ENCODE measurements around the gene VWA7.
"Not testable (repeated sequence)": the region's sequence is repeated elsewhere in the genome, so short reads cannot be mapped to it uniquely, and the experiment has no call there.

Gene VWA7

GRCh38 chr6:31819871-31820299, 42.8 kb upstream of the VWA7 start:
- no peak for TF ChIP-seq CTCF (IDR thresholded peaks at IDR 0.05; ENCODE audit: low read depth, low read length)
- H3K4me3 ChIP-seq (replicated peaks in 1 of 2; ENCODE audit: low read depth in 2 of 2, low read length in 2 of 2), result no peak overlapping the region
- no peak for DNase-seq (ENCODE audit: low read depth in 2 of 2)

GRCh38 chr6:31817929-31818511, 40.9 kb upstream of the VWA7 start:
- H3K4me3 ChIP-seq (replicated peaks in 1 of 2; ENCODE audit: low read depth in 2 of 2, low read length in 2 of 2), result peak overlapping the region; percentile 0 to 47
- not testable (repeated sequence) for DNase-seq (ENCODE audit: low read depth in 2 of 2)

- peak overlapping the region; percentile 47 for H3K4me3 ChIP-seq (replicated peaks in 1 of 2; ENCODE audit: low read depth in 2 of 2, low read length in 2 of 2)
- peak; percentile 41 to 43 for DNase-seq (ENCODE audit: low read depth in 2 of 2)
Measured at GRCh38 chr6:31817133-31817928, 40.2 kb upstream of the VWA7 start.

GRCh38 chr6:31815025-31815838, 38.1 kb upstream of the VWA7 start, which contains the start of the genes HSPA1A and HSPA1L:
Gene HSPA1A (plus strand): TSS chr6:31815543. CDS start chr6:31815757, 214 bp downstream.
Gene HSPA1L (minus strand): TSS chr6:31815283. CDS start chr6:31811972, 3,311 bp downstream.
- peak within 1 kb of the TSS; percentile 66 to 74 for H3K4me3 ChIP-seq (replicated peaks in 1 of 2; ENCODE audit: low read depth in 2 of 2, low read length in 2 of 2)
- TF ChIP-seq CTCF (IDR thresholded peaks at IDR 0.05; ENCODE audit: low read depth, low read length), result no peak
- DNase-seq (ENCODE audit: low read depth in 2 of 2), result peak; percentile 96

GRCh38 chr6:31814677-31815024, 37.5 kb upstream of the VWA7 start:
- peak; percentile 98 for DNase-seq (ENCODE audit: low read depth in 2 of 2)
- peak overlapping the region; percentile 66 to 74 for H3K4me3 ChIP-seq (replicated peaks in 1 of 2; ENCODE audit: low read depth in 2 of 2, low read length in 2 of 2)
- no peak for TF ChIP-seq CTCF (IDR thresholded peaks at IDR 0.05; ENCODE audit: low read depth, low read length)

- no peak for DNase-seq (ENCODE audit: low read depth in 2 of 2)
- no peak overlapping the region for H3K4me3 ChIP-seq (replicated peaks in 1 of 2; ENCODE audit: low read depth in 2 of 2, low read length in 2 of 2)
- no peak for TF ChIP-seq CTCF (IDR thresholded peaks at IDR 0.05; ENCODE audit: low read depth, low read length)
Measured at GRCh38 chr6:31813465-31813849, 36.3 kb upstream of the VWA7 start.

GRCh38 chr6:31811645-31812044, 34.5 kb upstream of the VWA7 start:
- no peak overlapping the region for H3K4me3 ChIP-seq (replicated peaks in 1 of 2; ENCODE audit: low read depth in 2 of 2, low read length in 2 of 2)
- no peak for DNase-seq (ENCODE audit: low read depth in 2 of 2)
- no peak for TF ChIP-seq CTCF (IDR thresholded peaks at IDR 0.05; ENCODE audit: low read depth, low read length)

- H3K4me3 ChIP-seq (replicated peaks in 1 of 2; ENCODE audit: low read depth in 2 of 2, low read length in 2 of 2); DNase-seq (ENCODE audit: low read depth in 2 of 2): not testable (repeated sequence)
Measured at GRCh38 chr6:31808599-31808998, 31.5 kb upstream of the VWA7 start.

Measured in cardiac fibroblast (primary cell).